Stimulated activated CD4-positive, alpha-beta T cell treated with anti-CD3 and anti-CD28 coated beads, Interleukin-12 subunit alpha, Interleukin-12 subunit beta, amount 100 ng/mL, for 48 hours (primary cell): Measurements from ENCODE around the gene MAP3K6.

Experiments used
- DNase-seq, 3 donors: peaks; one replicate each; pipeline ENCODE4 v3.0.0-alpha.2; 2020; ENCODE audit warnings: low read depth in 2 of 3, low spot score in 1 of 3

Gene MAP3K6

DNA sequence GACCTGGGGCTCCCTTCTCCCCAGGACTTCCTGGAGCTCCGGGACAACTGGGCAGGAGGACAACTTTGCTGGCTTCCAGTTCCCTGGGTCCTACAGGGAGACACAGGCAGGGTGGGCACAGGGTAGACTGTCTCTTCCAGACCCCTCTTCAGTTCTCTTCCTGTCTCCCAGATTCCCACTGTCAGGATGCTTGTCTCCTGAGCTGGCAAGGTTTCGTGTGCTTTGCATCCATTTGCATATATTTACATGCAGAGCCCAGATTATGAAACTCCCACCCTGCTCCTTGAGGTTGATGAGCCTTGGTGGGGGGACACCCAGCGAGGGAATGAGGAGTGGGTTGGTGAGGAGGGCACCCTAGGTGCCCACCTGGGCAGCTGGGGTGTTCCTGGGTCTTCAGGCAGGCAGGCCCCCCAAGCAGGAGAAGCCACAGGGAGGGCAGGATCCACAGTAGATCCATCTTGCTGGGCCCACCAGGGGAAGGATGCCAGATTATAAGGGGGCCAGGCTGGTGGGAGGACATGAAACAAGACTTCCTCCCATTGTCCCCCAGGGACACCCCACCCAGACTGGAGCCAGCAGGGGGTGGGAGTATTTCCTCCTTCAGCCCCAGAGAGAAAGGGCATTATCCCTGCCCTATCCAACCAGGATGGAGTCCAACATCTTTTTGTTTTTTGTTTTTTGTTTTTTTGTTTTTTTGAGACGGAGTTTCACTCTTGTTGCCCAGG lies 7.8 kb upstream of the MAP3K6 start, which contains the start of gene FCN3:
TSS of gene FCN3 (minus strand) at position 463 of the 725 bp plus-strand sequence. CDS start at position 457, 6 bp downstream.
- no peak for DNase-seq

DNA sequence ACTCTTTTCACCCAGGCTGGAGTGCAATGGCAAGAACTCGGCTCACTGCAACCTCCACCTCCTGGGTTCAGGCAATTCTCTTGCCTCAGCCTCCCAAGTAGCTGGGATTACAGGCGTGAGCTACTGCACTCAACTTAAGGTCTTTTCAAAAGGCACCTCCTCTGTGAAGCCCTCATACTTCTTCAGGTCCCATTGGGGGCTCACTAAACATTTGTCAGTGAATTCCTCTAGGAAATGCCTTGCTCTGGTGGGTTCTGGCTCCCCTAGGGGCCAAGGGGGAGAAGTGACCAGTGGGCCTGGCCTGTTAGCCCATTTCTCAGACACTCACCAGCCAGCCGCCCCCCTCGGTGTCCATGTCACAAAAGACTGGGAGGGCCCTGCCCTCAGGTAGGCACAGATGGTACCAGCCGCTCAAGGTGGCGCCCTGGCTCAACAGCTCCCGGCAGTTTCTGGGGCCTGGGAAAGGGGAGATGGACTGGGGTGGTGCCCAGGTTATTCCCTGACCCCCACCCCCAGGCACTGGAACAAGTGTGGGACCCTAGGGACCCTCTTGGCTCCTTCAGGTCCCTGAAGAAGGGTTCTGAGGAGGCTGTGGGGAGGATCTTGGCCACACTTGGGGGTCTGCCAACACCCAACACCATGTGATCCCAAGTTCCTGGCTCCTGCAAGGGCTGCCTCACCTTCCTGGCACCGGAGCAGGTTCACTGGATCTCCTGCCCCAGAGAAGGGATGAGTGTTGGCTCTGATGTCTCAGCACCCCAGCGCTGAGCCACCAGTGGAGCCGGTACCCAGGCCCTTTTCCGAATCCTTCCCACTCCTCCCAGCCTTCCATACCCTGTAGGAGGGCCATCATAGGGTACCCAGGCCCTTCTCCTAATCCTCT lies 6.3 kb upstream of the MAP3K6 start:
- no peak for DNase-seq

DNA sequence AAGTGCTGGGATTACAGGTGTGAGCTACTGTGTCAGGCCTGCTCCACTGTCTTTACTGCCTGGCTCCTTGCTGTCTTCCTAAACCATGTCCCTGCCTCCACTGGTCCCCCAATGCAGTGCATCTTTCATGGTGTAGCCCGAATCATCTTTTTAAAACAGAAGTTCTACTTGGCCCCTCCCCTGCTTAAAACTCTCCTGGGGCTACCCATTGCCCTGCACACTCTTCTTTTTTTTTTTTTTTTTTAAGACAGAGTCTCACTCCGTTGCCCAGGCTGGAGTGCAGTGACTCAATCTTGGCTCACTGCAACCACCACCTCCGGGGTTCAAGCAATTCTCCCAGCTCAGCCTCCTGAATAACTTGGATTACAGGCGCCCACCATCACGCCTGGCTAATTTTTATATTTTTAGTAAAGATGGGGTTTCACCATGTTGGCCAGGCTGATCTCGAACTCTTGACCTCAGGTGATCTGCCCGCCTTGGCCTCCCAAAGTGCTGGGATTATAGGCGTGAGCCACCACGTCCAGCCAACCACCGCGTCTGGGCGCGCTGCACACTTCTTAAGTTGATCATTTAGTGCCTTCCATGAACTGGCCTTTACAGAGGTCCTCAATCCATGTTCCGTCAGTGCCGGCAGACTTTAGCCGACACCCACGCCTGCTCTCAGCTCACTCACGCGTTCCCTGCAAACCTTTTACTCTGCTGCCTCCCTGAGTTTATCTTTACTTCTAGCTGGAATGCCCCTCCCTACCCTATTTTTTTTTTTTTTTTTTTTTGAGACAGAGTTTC lies 5.5 kb upstream of the MAP3K6 start:
- DNase-seq = no peak

DNA sequence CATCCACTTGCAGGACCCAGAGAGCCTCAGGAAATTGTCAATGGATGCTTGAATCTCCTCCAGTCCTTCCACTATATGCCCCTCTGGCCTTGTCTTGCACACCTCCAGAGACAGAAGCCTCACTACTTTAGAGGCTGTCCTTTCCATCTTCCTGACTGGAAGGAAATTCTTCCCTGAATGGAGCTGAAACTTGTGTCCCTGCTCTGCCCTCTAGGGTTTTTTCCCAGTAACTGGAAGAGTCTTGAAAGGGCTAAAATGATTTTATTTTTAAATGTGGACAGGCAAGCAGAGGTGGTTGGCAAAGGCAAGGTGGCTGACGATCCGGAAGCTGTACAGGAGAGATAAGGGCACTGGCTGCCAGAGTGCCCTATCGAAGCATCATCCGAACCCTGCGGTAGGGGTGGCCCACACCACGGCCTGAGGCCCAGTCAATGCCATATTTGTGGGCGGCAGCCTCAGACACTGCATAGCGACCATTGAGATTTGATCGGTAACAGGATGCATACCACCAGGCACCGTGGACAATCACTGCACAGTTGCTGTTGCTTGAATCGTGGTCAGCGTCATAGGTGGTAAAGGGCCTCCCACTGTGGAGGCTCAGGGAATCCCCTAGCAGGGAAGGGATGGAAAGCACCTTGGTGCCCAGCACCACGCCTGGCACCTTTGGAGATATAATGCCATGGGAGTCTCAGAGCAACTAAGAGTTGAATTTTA lies 2.3 kb upstream of the MAP3K6 start:
- no peak for DNase-seq

DNA sequence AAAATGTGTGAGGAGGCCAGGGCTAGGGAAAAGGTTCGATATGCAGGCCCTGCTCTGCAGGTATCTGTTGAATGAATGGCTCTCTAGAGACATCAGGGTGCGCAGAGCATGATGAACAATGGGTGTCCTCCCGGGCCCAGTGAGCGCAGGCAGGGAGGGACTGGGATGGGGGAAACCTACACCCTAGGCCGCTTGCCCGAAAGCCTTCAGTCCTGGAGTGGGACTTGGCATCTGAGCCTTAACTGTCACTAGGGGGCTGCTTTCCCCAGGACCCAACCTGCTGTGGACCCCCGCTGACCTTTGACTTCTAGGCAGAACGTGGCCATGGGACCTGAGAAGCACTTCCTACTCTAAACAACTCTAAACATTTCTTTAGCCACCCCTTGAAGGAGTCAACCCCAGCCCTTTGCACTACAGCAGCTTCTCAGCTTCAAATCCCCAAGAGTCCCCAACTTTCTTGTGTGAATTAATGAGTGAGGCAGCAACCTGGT lies 444 bp upstream of the MAP3K6 start:
- DNase-seq = no peak

DNA sequence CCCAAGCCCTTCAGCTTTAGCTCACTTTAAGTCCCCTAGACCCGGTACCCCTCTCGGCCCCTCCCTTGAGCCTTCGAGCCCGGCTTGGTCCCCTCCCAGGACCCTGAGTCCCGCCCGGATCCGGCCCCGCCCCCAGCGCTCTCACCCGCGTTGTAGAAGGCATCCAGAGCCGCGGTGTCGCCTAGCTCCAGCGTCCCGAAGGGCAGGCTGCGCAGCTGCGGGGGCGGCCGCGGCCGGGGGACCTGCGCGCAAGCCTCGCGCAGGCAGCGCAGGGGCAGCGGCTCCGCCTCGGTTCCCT lies 699 bp downstream of the MAP3K6 start:
- peak; percentile 62 to 81 (median 73) for DNase-seq

DNA sequence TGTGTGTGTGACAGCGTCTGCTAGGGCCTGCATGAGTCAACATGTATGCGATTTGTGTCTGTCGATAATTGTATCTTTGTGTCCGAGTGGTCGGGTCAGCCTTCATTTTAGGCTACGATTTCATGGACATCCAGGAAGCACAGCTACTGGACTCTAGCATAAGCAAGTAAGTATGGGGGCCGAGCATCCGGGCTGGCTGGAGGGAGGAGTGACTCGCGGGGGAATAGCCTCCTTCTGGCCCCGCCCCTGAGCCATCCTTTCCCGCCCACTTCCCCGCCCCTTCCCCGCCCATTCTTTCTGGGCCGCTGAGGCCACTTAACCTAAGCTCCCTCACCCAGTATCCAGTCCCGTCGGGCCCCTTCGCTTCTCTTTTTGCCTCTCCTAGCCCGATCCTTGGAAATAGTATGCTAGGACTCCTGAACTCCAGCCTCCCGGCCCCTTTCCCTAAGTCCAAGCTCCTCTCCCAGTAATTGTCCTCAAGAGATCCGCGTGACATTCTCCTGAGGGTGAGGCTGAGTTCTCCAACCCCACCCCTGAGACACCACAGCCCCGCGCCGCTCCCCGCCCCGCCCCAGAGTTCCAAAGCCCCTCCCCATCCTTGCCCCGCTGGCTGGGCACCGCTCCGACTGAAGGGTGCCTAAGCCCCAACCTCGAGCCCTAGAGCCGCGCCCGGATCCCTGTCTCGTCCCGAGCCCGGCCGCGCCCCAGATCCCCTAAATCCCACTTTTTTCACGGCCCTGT lies 1.2 kb downstream of the MAP3K6 start:
- DNase-seq = peak; percentile 68 to 84 (median 76)

DNA sequence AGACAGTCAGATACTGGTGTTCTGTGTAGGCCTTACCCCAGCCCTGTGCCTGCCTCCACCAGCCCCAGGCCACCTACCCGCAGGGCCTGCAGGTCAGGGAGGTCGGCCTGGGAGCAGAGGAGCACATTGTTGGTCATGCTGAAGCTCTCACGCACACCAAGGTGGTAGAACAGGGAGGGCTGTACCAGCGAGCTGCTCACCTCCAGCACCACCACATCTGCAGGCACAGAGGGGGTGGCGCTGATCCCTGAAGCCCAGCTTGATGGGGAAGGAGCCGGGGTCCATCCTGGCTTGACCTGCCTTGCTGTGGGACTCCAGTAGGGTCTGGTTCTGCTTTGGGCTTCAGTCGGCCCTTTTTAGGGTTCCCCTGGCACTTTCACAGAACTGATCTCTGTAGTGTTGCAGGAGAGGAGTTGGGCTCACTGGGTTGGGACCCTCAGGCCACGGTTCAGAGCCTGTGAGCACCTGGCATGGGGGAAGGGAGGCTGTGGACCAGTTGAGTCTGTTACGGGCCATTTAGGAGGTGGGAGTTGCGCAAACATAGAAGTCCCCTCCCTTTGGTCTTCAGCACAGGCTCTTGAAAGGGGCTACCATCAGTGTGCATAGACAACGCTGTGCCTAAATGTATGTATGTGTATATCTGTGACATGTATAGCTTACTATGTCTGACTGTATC lies 1.9 kb downstream of the MAP3K6 start:
- DNase-seq = no peak

DNA sequence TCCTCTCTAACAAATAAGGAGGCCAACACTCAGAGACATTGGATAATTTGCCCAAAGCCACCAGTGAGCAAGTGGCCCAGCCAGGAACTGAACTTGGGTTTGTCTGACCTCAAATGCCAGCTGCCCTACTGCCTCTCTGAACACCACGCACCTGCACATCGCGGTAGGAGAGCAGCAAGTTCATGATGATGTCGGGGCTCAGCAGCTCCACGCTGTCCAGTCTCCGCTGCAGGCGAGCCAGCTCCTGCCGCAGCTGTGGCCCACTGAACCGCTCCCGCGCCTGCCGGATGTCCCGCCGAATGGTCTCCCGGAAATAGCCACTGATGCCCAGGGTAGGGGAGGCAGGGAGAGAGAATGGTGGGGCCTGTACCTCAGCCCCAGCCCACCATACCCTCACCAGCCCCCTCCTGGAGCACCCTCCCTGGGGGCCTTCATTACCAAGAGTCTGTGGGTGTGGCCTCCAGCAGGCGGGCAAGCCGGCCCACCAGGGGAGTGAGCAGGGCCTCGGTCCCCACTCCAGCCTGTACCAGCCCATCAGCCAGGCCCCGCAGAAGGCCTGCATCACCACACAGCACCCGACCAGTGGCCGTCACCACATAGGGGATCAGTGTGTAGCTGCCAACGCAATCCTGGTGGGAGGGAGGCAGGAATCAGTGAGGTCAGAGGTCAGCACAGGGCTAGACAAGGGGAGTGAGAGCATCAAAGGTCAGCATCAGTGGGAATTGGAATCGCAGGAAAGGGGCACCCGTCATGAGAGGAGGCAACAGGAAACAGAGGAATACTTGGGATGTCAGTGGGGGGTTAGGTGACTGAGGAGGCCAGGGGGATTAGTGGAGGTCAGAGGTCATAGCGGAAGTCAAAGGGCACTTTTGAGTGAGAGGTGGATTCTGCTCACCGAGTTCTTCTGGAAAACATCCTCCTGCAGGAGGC lies 2.7 kb downstream of the MAP3K6 start:
- DNase-seq = no peak

DNA sequence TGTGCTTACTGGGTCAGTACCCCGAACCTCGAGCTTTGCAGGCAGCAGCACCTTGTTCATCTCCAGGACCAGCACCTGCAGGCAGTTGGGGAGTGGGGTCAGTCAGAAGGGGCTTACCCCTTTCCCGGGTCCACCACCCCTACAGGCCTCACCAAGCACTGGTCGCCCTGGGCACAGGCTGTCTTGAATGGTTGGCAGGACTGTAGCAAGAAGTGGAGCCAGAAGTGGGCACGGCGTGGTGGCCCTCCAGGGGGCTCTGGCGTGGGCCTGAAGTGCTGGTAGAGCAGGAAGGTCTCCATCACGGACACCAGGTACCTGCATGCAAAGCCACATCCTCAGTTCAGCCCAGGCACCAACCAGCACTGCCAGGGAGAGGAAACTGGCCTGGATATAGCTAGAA lies 5.2 kb downstream of the MAP3K6 start:
- no peak for DNase-seq

DNA sequence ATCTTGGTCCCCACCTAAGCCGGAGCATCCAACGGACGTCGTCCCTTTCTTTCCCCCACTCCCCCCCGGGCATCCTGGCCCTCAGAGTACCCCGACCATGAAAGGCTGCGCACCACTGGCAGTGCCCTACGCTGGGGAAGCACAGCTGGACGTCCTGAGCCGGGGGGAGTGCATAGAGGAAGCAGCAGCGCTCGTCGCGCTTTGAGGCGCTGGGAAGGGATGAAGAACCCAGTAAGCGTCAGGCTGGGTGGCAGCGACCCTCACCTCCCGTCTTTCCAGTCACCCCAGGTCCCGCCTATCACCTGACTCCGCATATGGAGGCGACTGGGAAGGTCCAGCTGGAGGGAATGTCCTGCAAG lies 5.7 kb downstream of the MAP3K6 start:
- DNase-seq = no peak

DNA sequence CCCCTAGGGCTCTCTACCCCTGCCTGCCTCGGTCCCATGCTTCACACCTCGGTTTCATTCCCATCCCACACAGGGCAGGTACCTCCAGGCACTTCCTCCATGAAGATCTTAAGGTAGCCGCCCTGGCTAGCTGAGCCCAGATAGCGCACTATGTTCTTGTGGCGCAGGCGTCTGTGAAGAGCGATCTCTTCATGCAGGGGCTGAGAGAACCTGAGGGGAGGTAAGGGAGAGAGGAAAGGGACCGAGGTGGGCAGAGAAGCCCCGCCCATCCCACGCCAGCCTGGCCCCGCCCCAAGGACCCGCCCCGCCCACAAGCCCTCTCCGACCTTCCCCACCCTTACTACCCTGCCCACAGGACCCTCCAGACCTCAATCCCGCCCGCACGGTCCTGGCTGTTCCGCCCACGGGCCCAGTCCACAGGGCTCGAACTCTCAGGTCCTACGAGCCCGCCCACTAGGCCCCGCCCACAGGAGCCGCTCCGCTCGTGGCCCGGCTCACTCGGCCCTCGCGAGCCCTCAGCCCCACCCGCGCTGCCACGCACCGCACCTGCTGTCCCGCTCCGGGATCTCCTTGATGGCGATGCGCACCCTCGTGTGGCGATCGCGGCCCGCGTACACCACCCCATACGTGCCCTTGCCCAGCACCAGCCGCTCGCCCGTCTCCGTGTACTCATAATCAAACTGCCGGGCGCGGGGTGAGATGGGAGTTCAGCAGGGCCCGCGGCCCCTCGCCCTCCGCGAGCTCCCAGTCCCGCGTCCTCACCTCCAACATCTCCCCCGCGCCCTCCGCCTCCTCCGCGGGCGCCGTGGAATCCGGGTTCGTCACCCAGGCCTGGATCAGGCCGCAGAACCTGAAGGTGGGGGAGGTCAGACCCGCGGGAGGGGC lies 6.4 kb downstream of the MAP3K6 start:
- DNase-seq = no peak

DNA sequence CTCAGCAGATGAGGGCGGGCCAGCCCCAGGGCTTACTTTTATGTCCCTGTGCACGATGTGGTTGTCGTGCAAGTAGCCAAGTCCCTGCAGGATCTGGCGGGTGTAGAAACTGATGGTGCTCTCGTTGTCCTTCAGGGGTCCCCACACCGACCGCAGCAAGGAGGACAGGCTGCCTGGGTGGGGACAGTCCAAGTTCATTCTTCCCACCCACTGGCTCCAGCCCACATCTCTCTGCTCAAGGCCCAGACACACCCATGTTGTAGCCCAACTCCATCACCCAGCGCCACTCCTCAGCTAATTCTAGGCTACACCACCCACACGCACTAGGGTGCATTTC lies 7.0 kb downstream of the MAP3K6 start:
- no peak for DNase-seq

DNA sequence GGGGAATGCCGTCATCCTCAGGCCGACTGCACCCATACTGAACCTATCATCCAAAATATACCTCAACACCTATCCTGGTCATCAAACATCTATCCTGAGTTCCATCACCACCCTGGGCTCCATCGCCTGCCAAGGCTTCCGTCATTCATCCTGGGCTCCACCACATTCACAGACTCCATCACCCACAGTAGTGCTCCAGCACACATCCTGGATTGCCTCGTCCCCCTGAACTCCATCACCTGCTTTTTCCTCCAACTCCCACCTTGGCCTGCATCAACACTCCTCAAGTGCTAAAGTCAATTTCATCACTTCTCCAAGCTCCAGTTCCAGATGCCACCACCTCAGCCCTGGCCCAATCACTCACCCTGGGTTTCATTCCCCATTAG lies 7.8 kb downstream of the MAP3K6 start:
- DNase-seq = no peak

DNA sequence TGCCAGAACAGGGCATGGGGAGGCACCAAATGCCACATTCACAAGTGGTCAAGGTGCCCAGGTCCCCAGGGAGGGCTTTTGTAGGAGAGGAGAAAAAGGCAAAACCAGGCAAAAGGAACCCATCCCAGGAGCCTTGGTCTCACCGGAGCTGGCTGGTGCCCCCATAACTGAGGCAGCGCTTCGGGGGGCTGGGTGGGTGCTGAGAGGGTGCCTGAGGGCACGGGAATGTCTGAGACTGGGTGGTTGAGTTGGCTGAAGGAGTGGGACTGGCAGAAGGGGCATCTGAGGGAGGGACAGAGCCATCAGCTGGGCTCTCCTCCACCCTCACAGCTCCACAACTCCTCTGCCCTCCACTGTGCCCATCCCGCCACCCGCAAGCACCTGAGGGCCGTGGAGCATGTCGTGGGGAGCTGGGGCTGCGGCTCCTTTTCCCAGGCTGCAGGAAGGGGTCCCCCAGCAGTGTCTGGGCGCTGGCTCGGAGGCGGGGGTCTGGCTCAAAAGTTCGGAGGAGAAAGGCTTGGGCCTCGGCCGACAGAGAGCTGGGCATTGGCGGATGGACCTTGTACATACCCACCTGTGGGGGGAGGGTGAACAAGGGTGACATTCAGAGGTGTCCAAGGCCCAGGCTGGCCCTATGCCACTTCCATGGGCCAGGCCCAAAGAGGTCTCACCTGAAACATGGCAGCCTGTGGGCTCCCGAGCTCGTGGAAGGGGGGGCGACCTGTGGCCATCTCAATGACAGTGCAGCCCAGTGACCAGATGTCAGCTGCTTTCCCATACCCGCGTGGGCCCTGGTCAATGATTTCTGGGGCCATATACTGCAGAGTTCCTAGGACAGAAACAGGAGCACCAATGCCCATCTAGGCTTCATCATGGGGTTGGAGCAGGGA lies 8.5 kb downstream of the MAP3K6 start:
- DNase-seq = no peak

DNA sequence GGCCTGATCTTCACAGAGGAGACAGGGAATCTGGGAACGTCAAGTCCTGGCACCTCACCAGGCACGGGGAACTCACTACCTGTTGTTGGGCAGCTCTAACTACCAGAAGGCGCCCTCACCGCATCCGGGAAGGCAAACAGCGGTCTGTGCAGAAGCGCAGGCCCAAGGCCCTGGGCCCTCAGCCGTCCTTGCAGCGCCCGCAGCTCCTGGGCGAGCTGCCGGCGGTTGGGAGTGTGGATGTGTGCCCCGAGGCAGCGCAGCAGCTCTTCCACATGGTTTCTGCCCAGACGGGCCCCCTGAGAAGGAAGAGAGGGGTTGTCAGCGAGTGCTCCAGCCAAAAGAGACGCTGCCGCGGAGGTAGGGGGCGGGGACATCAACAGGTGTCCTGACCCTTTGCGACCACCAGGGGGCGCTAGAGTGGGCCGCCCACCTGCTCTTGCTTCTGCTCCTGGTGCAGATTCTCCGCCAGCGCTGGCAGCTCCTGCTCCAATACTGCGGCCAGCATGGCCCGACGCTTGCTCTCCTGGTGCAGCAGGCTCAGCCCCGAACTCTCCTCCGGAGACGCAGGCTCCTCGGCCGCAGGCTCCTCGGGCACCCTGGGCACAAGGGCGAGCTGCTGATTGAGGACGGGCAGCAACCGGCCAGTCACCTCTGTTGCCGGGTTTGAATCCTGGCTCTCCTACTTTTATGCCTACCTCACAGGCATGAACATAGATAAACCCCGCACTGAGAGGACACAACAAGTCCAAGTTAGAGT lies 9.3 kb downstream of the MAP3K6 start:
- peak; percentile 70 to 84 (median 75) for DNase-seq
